HL-60/S4 (cell line): Measurements from ENCODE around the gene MAP3K4.

ENCODE experiments used
- in situ Hi-C: fragments of 300-500 bp; cut with MboI; formaldehyde crosslinking; loops from 2 replicates; pipeline ENCODE4 v1.14.3; 2022; ENCODE audit warnings: low sequenced_read_pairs

MAP3K4 gene

DNA sequence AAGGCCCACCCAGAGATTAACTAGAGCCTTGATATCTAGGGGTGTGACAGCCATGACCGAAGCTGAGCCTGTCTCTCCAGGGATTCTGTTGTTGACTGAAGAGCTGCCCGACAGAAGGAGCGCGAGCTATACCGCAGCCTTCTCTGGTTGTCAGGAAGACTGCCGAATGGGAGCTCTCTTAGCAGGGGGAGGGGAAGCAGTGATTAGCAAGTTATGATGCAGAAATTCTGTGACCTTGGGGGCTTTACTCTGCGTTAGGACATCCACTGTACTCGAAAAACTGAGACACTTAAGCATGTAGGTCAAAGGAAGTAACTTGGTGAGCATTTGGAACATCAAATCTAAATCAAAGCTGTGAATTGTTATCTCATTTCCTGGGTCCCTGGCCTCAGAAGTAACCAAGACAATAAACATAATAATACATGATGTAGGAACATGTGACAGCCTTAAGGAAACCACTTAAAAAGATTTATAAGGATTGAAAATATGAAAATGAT is 84.7 kb downstream of the MAP3K4 start:
- in situ Hi-C loops, result no loop called here

DNA sequence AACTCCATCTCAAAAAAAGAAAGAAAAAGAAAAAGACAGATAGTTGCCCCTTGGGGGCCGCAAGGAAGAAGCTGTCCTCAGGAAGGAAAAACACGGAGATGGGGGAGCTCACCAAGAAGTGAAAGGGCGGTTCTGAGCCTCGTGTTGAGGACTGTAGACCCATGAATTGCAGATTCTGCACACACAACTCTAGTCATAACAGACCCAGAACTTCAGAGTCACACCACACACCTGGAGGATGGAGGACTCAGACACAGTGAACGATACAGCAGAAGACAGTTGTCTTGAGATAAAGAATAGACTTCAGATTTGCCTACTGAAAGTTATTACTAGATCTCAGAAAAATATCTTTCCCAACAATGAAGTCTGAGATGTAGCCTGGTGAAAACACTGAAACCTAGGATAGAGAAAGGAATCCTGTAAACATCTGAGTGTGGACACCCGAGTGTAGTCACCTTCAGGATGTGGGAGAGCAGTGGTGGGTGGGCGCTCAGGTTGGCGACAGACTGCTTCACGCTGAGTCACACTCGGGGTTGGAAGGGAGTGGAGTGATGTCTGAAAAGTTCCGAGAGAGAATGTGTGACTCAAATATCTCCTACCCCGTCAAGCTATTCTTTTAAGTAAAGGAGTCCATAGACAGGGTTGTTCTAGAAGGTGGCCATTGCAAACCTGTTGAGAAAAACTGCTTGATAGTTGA is 88.1 kb downstream of the MAP3K4 start:
- in situ Hi-C loops, result no loop called here

- in situ Hi-C loops, result no loop called here
Measured at GRCh38 chr6:161080263-161080970, 88.8 kb downstream of the MAP3K4 start.

GRCh38 chr6:161082215-161082614 is 90.6 kb downstream of the MAP3K4 start:
- in situ Hi-C loops, result no loop called here

DNA sequence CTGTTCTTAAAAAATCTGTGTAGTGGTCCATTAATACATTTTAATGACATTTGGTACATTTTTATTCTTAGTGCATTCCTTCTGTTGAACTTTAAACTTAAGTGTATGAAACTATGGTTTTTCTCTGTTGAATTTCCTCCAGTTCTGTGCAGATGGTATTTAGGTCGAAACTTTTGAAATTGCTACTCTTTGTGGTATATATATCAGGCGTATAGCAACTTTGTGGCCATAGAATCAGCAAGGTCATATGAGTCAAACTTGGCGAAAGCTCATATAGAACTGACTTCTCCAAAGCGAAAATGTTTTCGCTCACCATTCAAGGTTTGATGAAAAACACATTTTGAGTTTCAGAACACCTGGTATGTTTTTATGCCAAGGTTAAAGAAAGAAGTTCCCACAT is 93.7 kb downstream of the MAP3K4 start:
- in situ Hi-C loops, result no loop called here

GRCh38 chr6:161088676-161089328 is 97.2 kb downstream of the MAP3K4 start:
- in situ Hi-C loops, result no loop called here

DNA sequence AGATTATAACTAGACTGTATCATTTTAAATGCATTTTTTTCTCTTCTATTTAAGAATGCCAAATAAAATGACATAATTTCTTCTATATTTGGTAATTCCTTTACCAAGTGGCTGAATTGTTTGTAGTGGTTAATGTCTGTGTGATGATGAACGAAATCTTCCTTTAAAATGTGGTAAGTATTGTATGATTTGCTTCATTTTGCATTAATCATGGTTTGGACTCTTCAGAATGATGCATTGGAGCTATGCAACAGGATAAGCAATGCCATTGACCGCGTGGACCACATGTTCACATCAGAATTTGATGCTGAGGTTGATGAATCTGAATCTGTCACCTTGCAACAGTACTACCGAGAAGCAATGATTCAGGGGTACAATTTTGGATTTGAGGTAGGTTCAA is 99.6 kb downstream of the MAP3K4 start:
- in situ Hi-C loops, result no loop called here

DNA sequence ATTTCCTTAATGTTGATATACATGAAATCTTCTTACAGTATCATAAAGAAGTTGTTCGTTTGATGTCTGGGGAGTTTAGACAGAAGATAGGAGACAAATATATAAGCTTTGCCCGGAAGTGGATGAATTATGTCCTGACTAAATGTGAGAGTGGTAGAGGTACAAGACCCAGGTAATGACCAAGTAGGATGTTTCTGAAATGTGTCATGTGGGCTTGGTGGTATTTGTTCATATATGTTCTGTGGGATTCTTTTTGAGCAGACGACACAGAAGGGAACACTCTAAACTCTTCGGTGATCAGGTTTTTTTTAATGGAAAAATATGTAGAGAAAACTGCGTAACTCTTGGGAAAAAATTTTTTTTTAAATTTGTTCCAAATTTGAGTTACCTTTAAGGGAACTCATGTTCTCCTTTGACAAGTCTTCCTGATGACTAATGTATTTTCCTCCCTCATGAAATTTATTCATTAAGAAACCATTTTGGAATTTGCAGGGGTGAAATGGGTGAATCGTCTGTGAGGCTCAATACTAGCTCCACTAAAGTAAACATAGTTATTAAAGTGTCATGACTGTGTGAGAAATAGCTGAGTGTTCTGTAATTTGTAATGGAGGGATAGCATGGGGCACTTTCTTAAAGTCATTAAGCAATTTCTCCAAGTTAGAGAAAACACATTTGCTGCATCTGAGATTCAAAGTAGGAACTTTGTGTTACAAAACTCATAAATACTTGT is 100.6 kb downstream of the MAP3K4 start:
- in situ Hi-C loops, result no loop called here

GRCh38 chr6:161094955-161095354 is 103.4 kb downstream of the MAP3K4 start:
- in situ Hi-C loops, result no loop called here

DNA sequence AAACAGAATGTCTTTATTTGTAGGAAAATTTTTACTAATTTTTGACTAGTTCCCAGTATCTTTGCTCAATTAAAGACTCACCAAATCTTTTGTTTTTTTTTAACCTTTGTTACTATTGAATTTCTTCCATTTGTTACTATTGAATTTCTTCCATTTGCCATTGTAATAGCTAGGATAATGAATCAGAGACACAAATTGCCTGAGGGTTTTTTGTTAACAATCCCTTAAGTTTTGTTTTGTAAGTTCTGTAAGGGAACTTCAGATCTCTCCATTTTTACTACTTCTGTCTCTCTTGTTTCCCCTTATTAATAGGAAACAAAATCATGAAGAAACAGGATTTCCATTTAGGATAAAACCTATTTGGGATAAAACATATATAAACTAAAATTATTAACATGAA is 104.3 kb downstream of the MAP3K4 start:
- in situ Hi-C loops, result no loop called here

DNA sequence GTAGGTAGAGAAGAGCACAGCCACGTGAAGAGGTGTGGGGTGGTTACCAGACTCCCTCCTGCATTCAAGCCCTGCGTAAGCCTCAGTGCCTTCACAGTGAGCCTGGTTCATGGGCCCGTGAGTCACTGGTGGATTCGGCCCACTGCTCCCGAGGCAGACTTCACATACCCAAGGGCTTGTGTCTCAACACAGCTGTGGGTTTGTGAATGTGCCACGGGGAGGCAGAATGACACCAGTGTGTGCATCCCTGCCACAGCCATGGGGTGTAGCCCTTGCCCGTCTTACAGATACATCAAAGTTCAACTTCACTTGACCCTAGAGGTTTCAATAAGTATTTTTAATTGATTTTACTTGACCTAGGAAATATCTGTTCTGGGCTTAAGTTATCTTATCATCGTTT is 108.5 kb downstream of the MAP3K4 start:
- in situ Hi-C loops, result no loop called here

DNA sequence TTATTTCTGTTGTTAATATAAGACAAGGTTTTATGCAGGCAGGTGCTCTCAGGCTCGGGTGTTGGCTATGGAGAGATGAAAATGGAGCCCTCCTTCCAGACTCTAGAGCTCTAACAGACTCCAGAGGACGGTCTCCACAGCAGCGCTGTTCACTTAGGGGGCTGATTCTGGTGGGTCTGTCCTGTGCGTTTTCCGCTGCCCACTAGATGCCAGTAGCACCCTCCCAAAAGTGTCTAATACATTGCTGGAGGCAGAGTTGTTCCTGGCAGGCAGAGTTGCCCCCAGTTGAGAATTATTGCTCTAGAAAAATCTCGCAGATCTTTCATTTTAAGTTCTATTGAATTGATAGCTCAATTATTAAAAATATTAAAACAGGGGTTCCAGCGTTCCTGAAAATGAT is 109.9 kb downstream of the MAP3K4 start:
- in situ Hi-C loops, result no loop called here

GRCh38 chr6:161103475-161103874 is 111.9 kb downstream of the MAP3K4 start:
- in situ Hi-C loops, result no loop called here

DNA sequence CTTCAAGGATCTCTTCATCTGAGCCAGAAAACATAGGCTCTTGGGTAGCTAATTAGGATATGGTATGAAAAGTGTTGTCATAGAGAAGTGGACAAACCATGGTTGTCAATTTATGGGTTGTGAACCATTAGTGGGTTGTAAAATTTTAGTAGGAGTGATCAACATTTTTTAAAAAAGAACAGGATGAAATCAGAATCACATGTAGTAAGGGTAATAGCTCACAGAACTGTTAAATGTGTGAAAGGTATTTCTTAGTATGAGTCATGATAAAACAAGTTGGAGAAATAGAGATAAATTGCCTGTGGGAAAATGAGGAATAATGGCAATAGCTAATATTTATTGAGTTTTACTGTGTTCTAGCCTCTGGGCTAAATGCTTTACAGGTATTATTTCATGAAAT is 113.4 kb downstream of the MAP3K4 start:
- in situ Hi-C loops, result no loop called here

GRCh38 chr6:161105408-161105807 is 113.8 kb downstream of the MAP3K4 start:
- in situ Hi-C loops, result no loop called here

- in situ Hi-C loops, result no loop called here
Measured at GRCh38 chr6:161107779-161108730, 116.5 kb downstream of the MAP3K4 start.

GRCh38 chr6:161108916-161109315 is 117.3 kb downstream of the MAP3K4 start:
- in situ Hi-C loops, result no loop called here

DNA sequence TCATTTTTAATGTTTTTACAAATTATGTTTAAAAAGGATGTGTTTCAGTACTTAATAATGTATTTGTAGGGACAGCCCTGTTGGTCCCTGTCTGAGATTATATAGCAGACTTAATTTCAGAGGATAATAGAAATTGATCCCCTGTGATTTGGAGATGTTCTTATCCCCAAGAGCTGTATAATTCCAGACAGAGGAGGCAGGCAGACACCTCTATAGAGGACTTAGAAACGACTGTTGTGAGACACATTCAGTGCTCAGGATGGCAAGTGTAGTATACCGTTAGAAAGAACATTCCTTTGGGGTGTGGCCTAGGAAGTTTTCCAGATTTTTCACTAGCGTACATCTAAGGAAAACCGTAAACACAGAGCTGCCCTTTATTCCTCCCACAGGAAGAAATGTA is 117.8 kb downstream of the MAP3K4 start:
- in situ Hi-C loops, result no loop called here

GRCh38 chr6:161110028-161110779 is 118.6 kb downstream of the MAP3K4 start:
- in situ Hi-C loops, result no loop called here
